HG02678 (cell line): ENCODE results near the gene RIMS4.
"Not testable (repeated sequence)": the region's sequence is repeated elsewhere in the genome, so short reads cannot be mapped to it uniquely, and the experiment has no call there.

ENCODE experiments used
- ATAC-seq: cut with Tn5 transposase; IDR thresholded peaks from one replicate; pipeline ENCODE4 v1.9.1; 2021; ENCODE audit warnings: mild to moderate bottlenecking, moderate library complexity; ENCODE audit not compliant: unreplicated experiment

RIMS4 gene

DNA sequence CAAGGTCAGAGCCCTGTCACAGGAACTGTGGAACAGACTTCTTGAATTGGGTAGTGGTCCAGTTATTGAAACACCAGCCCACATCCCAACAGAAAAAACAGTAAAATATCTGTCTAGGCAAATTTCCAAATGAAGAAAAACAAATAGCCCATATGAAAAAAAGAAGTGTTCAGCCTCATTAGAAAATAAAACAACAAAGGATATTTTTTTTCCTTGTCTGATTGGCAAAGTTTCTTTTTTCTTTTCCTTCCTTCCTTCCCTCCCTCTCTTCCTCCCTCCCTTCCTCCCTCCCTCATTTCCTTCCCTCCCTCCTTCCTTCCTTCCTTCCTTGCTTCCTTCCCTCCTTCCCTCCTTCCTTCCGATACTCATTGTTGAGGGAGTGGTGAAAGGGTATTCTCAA is 20.6 kb upstream of the RIMS4 start:
- ATAC-seq: no peak

DNA sequence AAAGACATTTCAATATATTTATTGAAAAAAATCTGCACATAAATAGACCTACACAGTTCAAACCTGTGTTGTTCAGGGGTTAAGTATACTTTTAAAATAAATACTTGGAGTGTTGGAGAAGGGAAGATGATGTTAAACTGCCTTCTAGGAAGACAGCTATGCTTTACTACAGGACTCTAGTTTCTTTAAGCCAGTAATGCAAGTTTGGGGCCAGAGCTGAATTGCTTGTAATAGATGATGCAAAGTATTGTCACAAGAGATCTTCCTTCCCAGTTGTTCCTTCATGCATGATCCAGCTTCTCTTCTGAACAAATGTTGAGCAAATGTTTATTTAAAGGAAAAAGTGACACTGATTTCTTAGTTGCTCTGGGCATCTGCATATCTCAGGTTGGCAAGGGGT is 20.2 kb upstream of the RIMS4 start:
- ATAC-seq: no peak

GRCh38 chr20:44829688-44830087 is 19.3 kb upstream of the RIMS4 start:
- ATAC-seq: no peak

DNA sequence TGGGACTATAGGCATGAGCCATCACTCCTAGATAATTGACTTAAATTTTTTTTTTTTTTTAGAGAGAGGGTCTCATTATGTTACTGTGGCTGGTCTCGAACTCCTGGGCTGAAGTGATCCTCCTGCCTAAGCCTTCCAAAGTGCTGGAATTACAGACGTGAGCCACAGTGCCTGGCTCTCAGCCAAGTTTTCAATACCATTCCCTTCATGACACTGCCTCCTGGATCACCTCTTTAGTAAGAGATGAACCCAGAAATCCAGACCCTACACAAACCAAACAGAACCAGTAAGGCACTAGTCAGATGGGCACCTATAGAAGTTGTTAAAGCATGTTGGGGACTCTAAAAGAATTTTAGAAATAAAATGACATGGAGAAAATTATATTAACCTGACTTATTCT is 18.3 kb upstream of the RIMS4 start:
- no peak for ATAC-seq

DNA sequence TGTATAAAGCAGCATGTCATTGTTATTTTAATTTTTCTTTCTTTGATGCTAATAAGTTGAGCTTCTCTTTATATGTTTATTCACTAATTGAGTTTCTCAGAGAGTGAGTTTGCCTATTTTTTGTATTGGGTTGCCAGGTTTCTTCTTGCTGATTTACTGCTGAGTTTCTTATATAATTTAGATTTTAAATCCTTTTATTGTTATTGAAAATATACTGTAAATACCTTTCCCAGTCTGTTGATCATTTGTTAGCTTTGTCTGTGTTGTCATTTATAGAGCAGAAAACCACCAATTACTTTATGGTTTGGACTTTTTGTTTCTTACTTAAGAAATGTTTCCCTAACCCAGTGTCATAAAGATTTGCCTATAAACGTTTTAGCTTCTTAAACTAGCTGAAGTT is 17.1 kb upstream of the RIMS4 start:
- no peak for ATAC-seq

DNA sequence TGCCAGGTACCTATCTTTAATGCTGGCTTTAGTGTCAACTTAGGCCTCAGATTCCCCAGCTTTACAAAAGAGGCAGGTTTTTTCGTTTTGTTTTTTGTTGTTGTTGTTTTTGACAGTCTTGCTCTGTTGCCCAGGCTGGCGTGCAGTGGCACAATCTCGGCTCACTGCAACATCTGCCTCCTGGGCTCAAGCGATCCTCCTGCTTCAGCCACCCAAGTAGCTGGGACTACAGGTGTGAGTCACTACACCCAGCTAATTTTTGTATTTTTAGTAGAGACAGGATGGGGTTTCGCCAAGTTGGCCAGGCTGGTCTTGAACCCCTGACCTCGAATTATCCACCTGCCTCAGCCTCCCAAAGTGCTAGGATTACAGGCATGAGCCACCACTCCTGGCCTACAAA is 11.2 kb upstream of the RIMS4 start:
- not testable (repeated sequence) for ATAC-seq

GRCh38 chr20:44819936-44820335 is 9.6 kb upstream of the RIMS4 start:
- ATAC-seq: no peak

DNA sequence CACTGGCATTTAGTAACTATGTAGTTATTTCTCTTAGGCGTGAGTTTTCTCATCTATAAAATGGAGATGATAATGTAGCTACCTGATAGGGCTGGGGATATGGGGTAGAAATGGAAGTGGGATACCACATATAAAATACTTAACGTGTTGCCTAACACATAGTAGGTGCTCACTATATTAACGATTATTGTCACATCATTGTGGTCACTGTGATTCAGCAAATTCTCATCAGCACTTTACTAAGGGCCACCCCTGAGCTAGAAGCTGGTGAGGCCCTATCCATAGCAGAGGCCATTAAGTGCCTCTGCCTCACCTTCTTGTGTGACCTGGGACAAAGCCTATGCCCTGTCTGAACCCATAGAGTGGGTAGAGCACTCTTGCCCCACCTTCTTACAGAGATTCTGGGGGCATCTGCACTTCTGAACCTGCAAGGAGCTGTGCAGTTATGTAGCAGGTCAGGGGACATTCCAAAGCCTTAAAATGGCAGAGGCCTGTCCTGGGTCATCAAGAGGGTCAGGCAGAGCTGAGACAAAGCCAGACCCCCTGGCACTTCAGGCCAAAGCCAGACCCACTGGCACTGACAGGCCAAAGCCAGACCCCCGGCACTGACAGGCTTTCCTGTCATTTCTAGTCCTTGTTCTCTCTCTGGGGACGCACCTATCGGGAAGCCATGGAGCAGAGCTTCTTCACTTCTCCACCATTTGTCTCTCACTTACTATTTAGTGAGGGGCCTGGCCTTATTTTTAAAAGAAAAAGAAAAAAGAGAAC is 7.0 kb upstream of the RIMS4 start:
- no peak for ATAC-seq

- no peak for ATAC-seq
Observed at GRCh38 chr20:44814937-44815336, 4.6 kb upstream of the RIMS4 start.

DNA sequence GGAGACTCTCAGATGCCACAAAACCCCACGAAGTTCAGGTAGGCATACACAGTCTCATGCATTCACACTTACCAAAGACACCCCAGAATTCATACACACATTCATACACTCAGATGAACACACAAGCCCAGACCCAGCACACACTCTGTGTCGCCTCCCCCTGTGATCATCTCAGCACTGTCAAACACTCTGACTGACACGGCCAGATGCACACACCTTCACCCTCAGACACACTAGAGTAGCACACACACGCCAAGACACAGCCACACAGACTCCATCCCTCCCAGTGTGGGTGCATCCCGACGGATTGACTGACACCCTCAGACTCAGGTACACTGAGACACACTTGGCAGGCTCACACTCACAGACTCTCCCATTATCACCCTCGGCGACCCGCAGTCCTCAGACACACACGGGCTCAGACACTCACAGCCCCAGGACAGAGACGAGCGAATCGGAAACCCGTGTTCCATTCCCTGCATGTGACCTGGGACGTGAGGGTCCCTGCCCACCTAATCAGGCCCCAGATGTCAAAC is 872 bp upstream of the RIMS4 start:
- ATAC-seq: no peak

GRCh38 chr20:44810061-44810390 is 320 bp downstream of the RIMS4 start:
- ATAC-seq: no peak

GRCh38 chr20:44809380-44810060 is 826 bp downstream of the RIMS4 start:
- no peak for ATAC-seq

DNA sequence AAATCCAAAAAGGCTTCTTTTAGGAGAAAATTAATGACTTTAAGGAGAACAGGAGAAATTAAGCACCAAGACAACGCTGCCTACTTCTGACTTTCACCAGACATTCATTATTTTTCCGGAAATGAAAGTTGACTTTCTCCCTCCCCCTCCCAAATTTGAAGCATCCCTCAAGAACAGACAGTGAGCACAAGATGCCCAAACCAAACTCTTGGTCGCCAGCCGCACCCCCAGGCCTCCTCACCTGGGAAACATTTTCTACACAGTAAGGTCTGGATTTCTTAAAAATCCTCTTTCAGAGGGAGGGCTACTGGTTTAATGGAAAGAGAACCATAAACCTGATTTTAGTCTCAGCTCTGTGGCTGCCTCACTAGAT is 2.7 kb downstream of the RIMS4 start:
- no peak for ATAC-seq

- no peak for ATAC-seq
Observed at GRCh38 chr20:44807051-44807683, 3.2 kb downstream of the RIMS4 start.

- ATAC-seq: no peak
Observed at GRCh38 chr20:44805979-44806620, 4.2 kb downstream of the RIMS4 start.

- ATAC-seq: no peak
Observed at GRCh38 chr20:44805335-44805978, 4.9 kb downstream of the RIMS4 start.

DNA sequence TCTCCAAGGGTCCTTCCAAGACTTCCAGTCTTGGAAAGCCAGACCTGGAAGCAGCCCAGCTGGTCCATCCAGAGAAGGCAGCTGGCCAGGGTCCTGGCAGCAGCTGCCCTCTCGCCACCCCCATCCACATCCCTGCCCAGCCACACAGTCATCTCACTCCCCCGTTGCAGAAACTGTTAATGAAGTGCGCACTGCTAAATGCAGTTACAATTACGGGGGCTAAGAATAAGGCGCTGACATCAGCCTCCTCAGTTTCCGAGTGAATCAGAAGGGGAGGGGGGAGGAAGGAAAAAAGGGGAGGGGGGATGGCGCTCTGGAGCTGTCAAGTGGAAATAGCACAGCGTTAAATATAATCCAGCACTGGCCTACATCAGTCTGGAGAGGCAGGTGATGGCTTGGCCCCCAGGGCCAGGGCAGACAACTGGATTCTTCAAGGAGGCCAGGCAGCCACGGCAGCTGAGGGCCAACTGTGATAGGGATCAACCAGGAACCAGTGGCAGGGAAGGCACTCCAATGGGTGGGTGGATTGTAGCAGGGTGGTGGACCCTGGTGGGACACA is 6.9 kb downstream of the RIMS4 start:
- ATAC-seq: no peak

GRCh38 chr20:44802702-44803101 is 7.6 kb downstream of the RIMS4 start:
- no peak for ATAC-seq

DNA sequence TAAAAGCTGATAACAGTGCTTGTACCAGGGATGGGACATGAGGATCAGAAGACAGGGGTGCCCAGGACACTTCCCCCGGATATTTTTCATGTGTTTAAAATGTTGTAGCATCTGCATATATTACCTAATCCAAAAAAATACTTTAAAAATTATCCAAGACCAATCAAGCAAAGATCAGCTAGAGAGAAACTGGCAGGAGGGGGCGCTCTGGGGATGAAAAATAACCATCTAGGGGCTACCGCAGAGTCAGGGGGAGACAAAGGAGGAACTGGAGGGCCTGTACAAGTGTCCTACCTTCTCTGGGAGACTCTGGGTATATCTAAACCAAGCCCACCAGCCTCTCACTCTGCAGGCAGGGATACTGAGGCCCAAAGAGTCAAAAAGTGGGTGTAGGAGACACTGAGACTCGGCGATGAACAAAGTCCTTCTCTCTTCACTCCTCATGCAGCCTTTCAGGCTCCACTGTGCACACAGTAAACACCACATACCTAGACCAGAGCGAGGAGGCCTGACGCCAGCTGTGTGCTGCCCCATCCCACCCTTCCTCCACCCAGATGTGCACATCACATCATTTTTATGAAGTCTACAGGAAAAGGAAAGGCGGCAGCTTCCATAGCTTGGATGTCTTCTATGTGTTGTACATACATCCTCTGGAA is 9.8 kb downstream of the RIMS4 start:
- ATAC-seq: no peak

DNA sequence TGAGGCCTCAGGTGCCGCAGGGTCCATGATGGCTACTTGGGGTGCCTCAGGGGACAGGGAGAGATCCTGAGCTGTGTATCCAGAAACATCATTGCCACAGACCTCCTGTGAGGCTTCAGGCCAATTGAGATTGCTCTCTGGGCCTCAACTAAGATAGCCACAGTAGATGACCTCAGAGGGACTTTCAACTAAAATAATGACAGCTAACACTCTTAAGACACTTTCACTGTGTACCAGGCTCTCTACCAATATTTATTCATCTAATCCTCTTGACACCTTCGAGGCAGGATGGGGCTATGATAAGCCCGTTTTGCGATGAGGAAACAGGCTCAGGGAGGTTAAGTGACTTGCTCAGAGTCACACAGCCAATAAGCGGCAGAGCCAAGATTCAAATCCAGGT is 10.7 kb downstream of the RIMS4 start:
- no peak for ATAC-seq
